GM19239 (cell line): Measurements from ENCODE around the gene NCKAP5L.
"Not testable (repeated sequence)": the region's sequence is repeated elsewhere in the genome, so short reads cannot be mapped to it uniquely, and the experiment has no call there.

Experiments
- DNase-seq: peaks from one replicate; pipeline ENCODE4 v3.0.0; 2011; ENCODE audit warnings: low spot score; ENCODE audit not compliant: insufficient read length
- FAIRE-seq: peaks from 2 replicates; lab custom pipeline; 2011; peaks lifted over from hg19 to GRCh38; lab: Jason Lieb, UNC

NCKAP5L gene

GRCh38 chr12:49865109-49865781 lies 37.0 kb upstream of the NCKAP5L start:
- DNase-seq: no peak
- FAIRE-seq: no peak

GRCh38 chr12:49864798-49865090 lies 36.5 kb upstream of the NCKAP5L start:
- FAIRE-seq: no peak
- DNase-seq: no peak

GRCh38 chr12:49863946-49864797 lies 36.0 kb upstream of the NCKAP5L start:
- FAIRE-seq: no peak
- no peak for DNase-seq

- not testable (repeated sequence) for DNase-seq, FAIRE-seq
These were observed 32.7 kb upstream of the NCKAP5L start for GRCh38 chr12:49860921-49861320.

GRCh38 chr12:49855890-49856289 lies 27.7 kb upstream of the NCKAP5L start:
- FAIRE-seq, DNase-seq: not testable (repeated sequence)

GRCh38 chr12:49854976-49855375 lies 26.8 kb upstream of the NCKAP5L start:
- FAIRE-seq (no peak), DNase-seq (no peak)

- DNase-seq: no peak
- no peak for FAIRE-seq
These were observed 25.5 kb upstream of the NCKAP5L start for GRCh38 chr12:49853671-49854070.

GRCh38 chr12:49847161-49847560 lies 18.9 kb upstream of the NCKAP5L start:
- DNase-seq (no peak), FAIRE-seq (no peak)

- DNase-seq: no peak
- no peak for FAIRE-seq
These were observed 17.8 kb upstream of the NCKAP5L start for GRCh38 chr12:49846032-49846431.

GRCh38 chr12:49843876-49844437 lies 15.7 kb upstream of the NCKAP5L start:
- DNase-seq (no peak), FAIRE-seq (no peak)

- DNase-seq (no peak), FAIRE-seq (no peak)
These were observed 15.2 kb upstream of the NCKAP5L start for GRCh38 chr12:49843411-49843810.

GRCh38 chr12:49842519-49843352 lies 14.5 kb upstream of the NCKAP5L start, which contains the start of gene BCDIN3D:
TSS of gene BCDIN3D (minus strand) at chr12:49843106. CDS start at chr12:49843087, 19 bp downstream.
- FAIRE-seq: peak; percentile 95
- peak; percentile 78 for DNase-seq

- FAIRE-seq (no peak), DNase-seq (no peak)
These were observed 10.9 kb upstream of the NCKAP5L start for GRCh38 chr12:49838973-49839633.

GRCh38 chr12:49832836-49833421 lies 4.7 kb upstream of the NCKAP5L start:
- no peak for FAIRE-seq
- no peak for DNase-seq

- no peak for FAIRE-seq
- DNase-seq: no peak
These were observed 3.5 kb upstream of the NCKAP5L start for GRCh38 chr12:49831717-49832116.

GRCh38 chr12:49827401-49828099 lies 663 bp downstream of the NCKAP5L start:
- FAIRE-seq (no peak), DNase-seq (no peak)

- FAIRE-seq: no peak
- DNase-seq: no peak
These were observed 1.2 kb downstream of the NCKAP5L start for GRCh38 chr12:49827051-49827400.

- FAIRE-seq (no peak), DNase-seq (no peak)
These were observed 2.2 kb downstream of the NCKAP5L start for GRCh38 chr12:49825971-49826421.
